HUES6 (cell line): ENCODE data around the gene MRS2.
"Not testable (repeated sequence)": the region's sequence is repeated elsewhere in the genome, so short reads cannot be mapped to it uniquely, and the experiment has no call there.

Source experiments
- H3K27ac ChIP-seq: 2 replicates; pipeline ENCODE4 v1.7.0; 2013; ENCODE audit warnings: low read depth, mild to moderate bottlenecking, low read length, inconsistent platforms
- H3K27me3 ChIP-seq: 2 replicates; pipeline ENCODE4 v1.6.1; 2013; ENCODE audit warnings: low read length; ENCODE audit not compliant: control insufficient read depth, insufficient read depth
- H3K36me3 ChIP-seq: 2 replicates; pipeline ENCODE4 v1.6.1; 2013; ENCODE audit warnings: low read length; ENCODE audit not compliant: control insufficient read depth, insufficient read depth
- H3K4me1 ChIP-seq: 2 replicates; pipeline ENCODE4 v1.6.1; 2013; ENCODE audit warnings: low read length; ENCODE audit not compliant: control insufficient read depth, insufficient read depth
- H3K4me3 ChIP-seq: 2 replicates; pipeline ENCODE4 v1.5.1; 2013; ENCODE audit warnings: low read depth, low read length
- H3K9ac ChIP-seq: one replicate; pipeline ENCODE4 v1.6.1; 2013; ENCODE audit warnings: mild to moderate bottlenecking, low read length
- H3K9me3 ChIP-seq: 2 replicates; pipeline ENCODE4 v1.6.1; 2013; ENCODE audit warnings: low read depth, low read length; ENCODE audit not compliant: control insufficient read depth, insufficient read depth

Gene MRS2

DNA sequence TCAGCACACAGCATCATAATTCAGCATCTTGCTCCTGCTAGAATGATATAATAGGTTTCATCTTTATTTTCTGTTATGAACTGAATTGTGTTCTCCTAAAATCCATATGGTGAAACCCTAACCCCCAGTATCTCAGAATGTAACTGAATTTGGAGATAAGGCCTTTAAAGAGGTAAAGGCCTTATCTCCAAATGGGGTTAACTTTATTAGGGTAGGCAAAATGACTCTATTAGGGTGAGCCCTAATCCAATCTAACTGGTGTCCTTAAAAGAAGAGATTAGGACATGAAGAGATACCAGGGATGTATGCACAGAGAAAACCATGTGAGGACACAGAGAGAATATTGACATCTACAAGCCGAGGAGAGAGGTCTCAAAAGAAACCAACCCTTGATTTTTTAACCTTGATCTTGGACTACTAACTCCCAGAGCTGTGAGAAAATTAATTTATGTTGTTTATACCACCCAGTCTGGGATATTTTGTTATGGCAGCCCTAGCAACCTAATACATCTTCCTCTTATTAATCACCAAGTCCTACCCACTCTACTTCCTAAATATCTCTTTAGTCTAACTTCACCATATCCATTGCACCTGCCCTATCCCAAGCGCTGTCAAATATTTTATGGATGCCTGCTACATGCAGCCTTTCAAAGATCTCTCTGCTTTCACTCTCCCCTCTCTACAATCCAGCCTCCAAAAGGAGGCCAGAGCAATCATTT is 8.5 kb upstream of the MRS2 start:
- no peaks in the 10 kb centered on the region for H3K27me3 ChIP-seq
- H3K4me3 ChIP-seq = no peak overlapping the region
- peaks cover under 1% of the 10 kb centered on the region for H3K4me1 ChIP-seq
- H3K9ac ChIP-seq = no peak overlapping the region
- peaks cover 25% of the 10 kb centered on the region for H3K9me3 ChIP-seq
- no peaks in the 10 kb centered on the region for H3K36me3 ChIP-seq
- H3K27ac ChIP-seq = no peak overlapping the region

DNA sequence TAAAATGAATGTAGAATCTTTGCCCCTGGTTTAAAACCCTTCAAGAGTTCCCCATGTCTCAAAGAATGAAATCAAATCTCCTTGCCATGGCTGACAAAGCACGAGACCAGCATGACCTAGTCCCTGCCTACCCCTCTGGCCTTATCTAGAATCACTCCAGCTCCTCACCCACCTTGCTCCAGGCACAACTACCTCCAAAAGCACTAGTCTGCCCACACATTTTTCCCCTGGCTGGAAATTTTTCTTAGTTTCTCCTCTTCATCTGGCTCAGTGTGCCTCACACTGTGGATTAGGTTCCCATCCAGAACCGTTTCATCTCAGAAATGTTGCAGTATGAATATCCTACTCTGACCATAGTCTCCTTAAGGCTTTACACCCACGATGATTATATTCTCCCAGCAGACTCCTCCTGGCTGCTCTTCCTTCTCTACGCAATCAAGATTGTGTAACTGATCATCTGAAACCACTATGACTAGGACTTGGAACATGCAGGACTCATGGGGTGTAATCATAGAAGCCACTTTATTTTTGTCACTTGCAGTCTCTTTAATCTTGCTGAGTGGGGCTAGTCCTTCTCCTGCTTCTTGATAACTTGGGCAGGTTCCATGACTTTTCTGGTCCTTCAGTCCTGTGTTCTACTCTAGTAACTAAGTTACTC is 7.8 kb upstream of the MRS2 start:
- Histone ChIP-seq H3K4me3 (no peak overlapping the region), H3K36me3 (no peaks in the 10 kb centered on the region), H3K27me3 (no peaks in the 10 kb centered on the region), H3K9ac (no peak overlapping the region), H3K27ac (no peak overlapping the region), H3K9me3 (peaks cover 25% of the 10 kb centered on the region), H3K4me1 (peaks cover 7% of the 10 kb centered on the region)

DNA sequence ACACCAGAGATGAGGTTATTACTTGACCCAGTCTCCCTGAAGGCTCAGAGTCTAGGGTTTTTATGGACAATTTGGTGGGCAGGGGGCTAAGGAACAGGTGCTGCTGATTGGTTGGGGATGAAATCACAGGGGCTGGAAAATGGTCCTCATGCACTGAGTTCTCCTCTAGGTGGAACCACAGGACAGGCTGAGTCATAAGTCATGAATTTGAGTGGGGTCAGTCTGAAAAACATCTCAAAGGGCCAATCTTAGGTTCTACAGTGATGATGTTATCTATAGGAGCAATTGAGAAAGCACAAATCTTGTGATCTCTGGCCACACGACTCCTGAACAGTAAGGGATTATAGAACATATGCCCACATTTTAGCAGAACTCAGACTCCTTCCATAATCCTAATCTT is 5.9 kb upstream of the MRS2 start:
- Histone ChIP-seq H3K27ac (no peak overlapping the region), H3K9ac (no peak overlapping the region), H3K4me3 (no peak overlapping the region), H3K9me3 (peaks cover 25% of the 10 kb centered on the region), H3K4me1 (peaks cover 19% of the 10 kb centered on the region), H3K36me3 (no peaks in the 10 kb centered on the region), H3K27me3 (no peaks in the 10 kb centered on the region)

DNA sequence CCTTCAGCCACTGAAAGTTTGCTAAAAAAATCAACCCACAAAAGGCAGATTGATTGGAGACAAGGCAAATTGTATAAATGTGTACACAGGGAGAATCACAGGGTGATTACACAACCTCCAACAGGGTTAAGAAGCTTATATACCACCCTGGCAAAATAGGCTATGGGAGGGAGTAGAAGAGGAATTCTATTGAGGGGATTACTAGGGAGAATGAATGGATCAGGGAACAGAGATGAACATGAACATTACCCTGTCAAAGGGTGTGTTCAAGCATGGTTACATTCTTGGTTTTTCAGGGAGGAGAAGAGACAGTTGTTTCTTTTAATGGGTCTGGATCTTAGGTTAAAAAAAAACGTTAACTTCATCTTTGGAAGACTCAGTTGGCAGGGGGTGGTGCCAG is 5.1 kb upstream of the MRS2 start:
- peaks cover 26% of the 10 kb centered on the region for H3K4me1 ChIP-seq
- H3K9me3 ChIP-seq = peaks cover 25% of the 10 kb centered on the region
- H3K9ac ChIP-seq = no peak overlapping the region
- no peak overlapping the region for H3K27ac ChIP-seq
- no peaks in the 10 kb centered on the region for H3K36me3 ChIP-seq
- H3K27me3 ChIP-seq = no peaks in the 10 kb centered on the region
- H3K4me3 ChIP-seq = no peak overlapping the region

DNA sequence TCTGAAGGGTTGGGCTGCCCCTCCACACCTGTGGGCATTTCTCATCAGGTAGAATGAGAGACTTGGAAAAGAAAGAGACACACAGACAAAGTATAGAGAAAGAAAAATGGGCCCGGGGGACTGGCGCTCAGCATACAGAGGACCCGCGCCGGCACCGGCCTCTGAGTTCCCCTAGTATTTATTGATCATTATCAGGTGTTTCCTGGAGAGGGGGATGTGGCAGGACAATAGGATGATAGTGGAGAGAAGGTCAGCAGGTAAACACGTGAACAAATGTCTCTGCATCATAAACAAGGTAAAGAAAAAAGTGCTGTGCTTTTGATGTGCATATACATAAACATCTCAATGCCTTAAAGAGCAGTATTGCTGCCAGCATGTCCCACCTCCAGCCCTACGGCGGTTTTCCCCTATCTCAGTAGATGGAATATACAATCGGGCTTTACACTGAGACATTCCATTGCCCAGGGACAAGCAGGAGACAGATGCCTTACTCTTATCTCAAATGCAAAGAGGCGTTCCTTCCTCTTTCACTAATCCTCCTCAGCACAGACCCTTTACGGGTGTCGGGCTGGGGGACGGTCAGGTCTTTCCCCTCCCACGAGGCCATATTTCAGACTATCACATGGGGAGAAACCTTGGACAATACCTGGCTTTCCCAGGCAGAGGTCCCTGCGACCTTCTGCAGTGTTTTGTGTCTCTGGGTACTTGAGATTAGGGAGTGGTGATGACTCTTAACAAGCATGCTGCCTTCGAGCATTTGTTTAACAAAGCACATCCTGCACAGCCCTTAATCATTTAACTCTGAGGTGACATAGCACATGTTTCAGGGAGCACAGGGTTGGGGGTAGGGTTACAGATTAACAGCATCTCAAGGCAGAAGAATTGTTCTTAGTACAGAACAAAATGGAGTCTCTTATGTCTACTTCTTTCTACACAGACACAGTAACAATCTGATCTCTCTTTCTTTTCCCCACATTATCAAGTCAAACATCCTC is 2.4 kb upstream of the MRS2 start:
- Histone ChIP-seq H3K9me3 (peaks cover 22% of the 10 kb centered on the region), H3K4me3 (peak overlapping the region; percentile 98), H3K27ac (peak overlapping the region; percentile 99), H3K9ac (peak overlapping the region; percentile 99), H3K4me1 (peaks cover 30% of the 10 kb centered on the region), H3K36me3 (peaks cover 19% of the 10 kb centered on the region)
- H3K27me3 ChIP-seq = not testable (repeated sequence)

DNA sequence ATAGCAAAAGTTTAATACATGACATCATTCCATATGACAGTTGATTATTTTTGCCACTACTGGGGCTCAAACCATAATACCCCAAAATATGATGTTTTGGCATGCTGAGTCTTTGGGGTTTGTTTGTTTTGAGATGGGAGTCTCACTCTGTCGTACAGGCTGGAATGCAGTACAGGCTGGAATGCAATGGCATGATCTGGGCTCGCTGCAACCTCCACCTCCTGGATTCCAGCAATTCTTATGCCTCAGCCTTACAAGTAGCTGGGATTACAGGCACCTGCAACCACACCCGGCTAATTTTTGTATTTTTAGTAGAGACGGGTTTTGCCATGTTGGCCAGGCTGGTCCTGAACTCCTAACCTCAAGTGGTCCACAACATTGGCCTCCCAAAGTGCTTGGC is 1.3 kb upstream of the MRS2 start:
- Histone ChIP-seq H3K4me3 (peak overlapping the region; percentile 98), H3K36me3 (peaks cover 28% of the 10 kb centered on the region), H3K27ac (peak overlapping the region; percentile 95), H3K9me3 (peaks cover 16% of the 10 kb centered on the region), H3K27me3 (no peaks in the 10 kb centered on the region), H3K4me1 (peaks cover 31% of the 10 kb centered on the region), H3K9ac (peak overlapping the region; percentile 99)

DNA sequence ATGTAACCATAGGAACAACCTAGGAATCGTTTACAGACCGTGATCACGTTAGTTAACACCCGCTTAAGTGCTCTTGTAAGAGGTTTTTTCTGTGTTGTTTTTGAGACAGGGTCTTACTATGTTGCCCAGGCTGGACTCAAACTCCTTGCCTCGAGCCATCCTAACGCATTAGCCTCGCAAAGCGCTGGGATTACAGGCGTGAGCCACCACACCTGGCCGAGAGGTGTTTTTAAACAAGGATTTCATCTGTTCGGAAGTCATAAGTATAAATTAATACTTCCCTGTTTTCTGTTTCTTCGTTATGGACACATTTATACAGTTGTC is 727 bp downstream of the MRS2 start:
- Histone ChIP-seq H3K9me3 (no peaks in the 10 kb centered on the region; the same call in 1 of the 2 replicates), H3K27ac (peak overlapping the region; percentile 95), H3K36me3 (peaks cover 44% of the 10 kb centered on the region), H3K4me1 (peaks cover 34% of the 10 kb centered on the region), H3K4me3 (peak overlapping the region; percentile 98), H3K9ac (peak overlapping the region; percentile 99), H3K27me3 (no peaks in the 10 kb centered on the region)

DNA sequence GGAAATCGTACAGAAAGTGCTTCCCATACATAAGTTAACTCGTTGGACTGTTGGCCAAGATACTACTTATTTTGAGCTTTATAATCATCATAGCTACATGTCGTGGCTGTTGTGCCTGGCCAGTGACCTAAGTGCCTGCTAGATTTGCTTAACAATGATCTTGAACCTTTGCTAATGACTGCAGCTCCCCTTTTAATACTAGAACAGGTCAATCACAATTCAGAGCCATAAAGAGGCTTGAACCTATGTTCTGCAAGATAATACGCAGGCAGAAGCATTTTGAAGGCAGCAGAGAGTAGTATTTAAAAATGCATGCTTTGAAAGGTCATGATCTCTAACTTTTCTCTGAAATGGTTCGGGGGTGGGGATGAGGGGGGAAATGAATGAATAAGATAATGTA is 2.5 kb downstream of the MRS2 start:
- H3K27ac ChIP-seq = peak overlapping the region; percentile 95; the same call in 1 of the 2 replicates
- H3K9ac ChIP-seq = peak overlapping the region; percentile 79
- peaks cover 27% of the 10 kb centered on the region for H3K4me1 ChIP-seq
- H3K9me3 ChIP-seq = no peaks in the 10 kb centered on the region
- peaks cover 62% of the 10 kb centered on the region for H3K36me3 ChIP-seq
- H3K4me3 ChIP-seq = peak overlapping the region; percentile 98
- no peaks in the 10 kb centered on the region for H3K27me3 ChIP-seq

DNA sequence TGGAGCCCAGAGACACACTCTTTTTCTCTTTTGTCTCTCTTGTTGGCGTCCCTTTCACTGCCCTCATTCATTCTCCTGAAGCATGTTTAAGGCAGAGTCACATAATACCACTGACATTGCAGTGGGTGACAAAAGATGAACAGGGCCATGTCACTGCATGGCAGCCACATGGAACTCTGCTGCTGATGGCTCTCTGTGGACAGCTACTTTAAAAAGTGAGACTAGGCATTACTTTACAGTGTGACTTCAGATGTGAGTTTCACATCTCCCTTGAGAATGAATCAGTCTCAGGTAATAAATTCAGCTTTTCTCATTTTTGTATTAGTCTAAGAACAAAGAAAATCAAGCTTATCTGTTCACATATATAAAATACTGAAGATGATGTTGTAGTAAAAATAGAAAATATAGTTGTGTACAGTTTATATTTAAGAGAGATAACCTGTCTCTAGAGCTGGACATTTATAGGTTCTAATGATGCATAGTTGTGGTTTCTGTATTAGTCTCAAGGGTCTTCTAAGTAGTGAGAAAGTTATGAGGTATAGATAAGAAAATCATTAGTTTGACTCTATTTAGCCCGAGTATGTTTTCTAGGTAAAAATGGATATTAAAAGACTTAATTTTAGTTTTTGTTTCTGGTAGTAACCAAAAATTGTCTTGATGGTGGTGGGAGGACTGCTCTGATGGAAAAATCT is 6.1 kb downstream of the MRS2 start:
- Histone ChIP-seq H3K27ac (no peak overlapping the region), H3K27me3 (no peaks in the 10 kb centered on the region), H3K9me3 (no peaks in the 10 kb centered on the region), H3K36me3 (peaks cover 91% of the 10 kb centered on the region), H3K4me3 (no peak overlapping the region), H3K9ac (no peak overlapping the region), H3K4me1 (peaks cover 8% of the 10 kb centered on the region; the same call in 1 of the 2 replicates)

DNA sequence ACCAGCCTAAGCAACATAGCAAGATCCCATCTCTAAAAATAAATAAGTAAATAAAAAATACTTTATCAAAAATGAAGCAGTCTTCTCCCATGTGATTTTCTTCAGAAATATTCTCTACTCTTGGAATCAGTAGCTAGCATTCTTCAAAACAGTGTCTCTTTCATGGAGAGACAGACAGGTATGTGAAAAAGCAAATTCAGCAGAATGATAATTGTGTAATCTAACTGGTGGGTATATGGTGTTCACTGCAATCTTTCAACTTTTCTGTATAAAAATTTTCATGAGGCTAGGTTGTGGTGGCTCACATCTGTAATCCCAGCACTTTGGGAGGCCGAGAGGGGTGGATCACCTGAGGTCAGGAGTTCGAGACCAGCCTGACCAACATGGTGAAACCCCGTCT is 7.9 kb downstream of the MRS2 start:
- Histone ChIP-seq H3K4me1 (peaks cover 3% of the 10 kb centered on the region; the same call in 1 of the 2 replicates), H3K36me3 (peaks cover 86% of the 10 kb centered on the region), H3K9ac (no peak overlapping the region), H3K9me3 (no peaks in the 10 kb centered on the region), H3K4me3 (no peak overlapping the region), H3K27me3 (no peaks in the 10 kb centered on the region), H3K27ac (no peak overlapping the region)
